ENCODE results near the gene PLA2G2C.

Gene PLA2G2C

GRCh38 chr1:20166051-20166450 lies 20.3 kb downstream of the PLA2G2C start:
- TF ChIP-seq POLR2AphosphoS5 (IDR thresholded peaks at IDR 0.05; ENCODE audit: low read depth, low read length) (no peak), FOXP2 (optimal IDR thresholded peaks at IDR 0.05; ENCODE audit: borderline replicate concordance, extremely low read depth, extremely low read length, insufficient read depth) (no peak), REST (IDR thresholded peaks at IDR 0.05; ENCODE audit: insufficient read depth in 1 of 2, low read depth in 2 of 2, low read length in 2 of 2) (no peak), TAF1 (IDR thresholded peaks at IDR 0.05; ENCODE audit: borderline replicate concordance, insufficient read depth, low read length) (no peak), SIN3A (IDR thresholded peaks at IDR 0.05; ENCODE audit: borderline replicate concordance, insufficient read depth, low read length) (no peak)

GRCh38 chr1:20165522-20165951 lies 20.8 kb downstream of the PLA2G2C start:
- no peak for TF ChIP-seq REST (IDR thresholded peaks at IDR 0.05; ENCODE audit: insufficient read depth in 1 of 2, low read depth in 2 of 2, low read length in 2 of 2)
- no peak for TF ChIP-seq TAF1 (IDR thresholded peaks at IDR 0.05; ENCODE audit: borderline replicate concordance, insufficient read depth, low read length)
- no peak for TF ChIP-seq POLR2AphosphoS5 (IDR thresholded peaks at IDR 0.05; ENCODE audit: low read depth, low read length)
- TF ChIP-seq SIN3A (IDR thresholded peaks at IDR 0.05; ENCODE audit: borderline replicate concordance, insufficient read depth, low read length) = no peak
- TF ChIP-seq FOXP2 (optimal IDR thresholded peaks at IDR 0.05; ENCODE audit: borderline replicate concordance, extremely low read depth, extremely low read length, insufficient read depth) = no peak

- TF ChIP-seq REST (IDR thresholded peaks at IDR 0.05; ENCODE audit: insufficient read depth in 1 of 2, low read depth in 2 of 2, low read length in 2 of 2) (no peak), TAF1 (IDR thresholded peaks at IDR 0.05; ENCODE audit: borderline replicate concordance, insufficient read depth, low read length) (no peak), SIN3A (IDR thresholded peaks at IDR 0.05; ENCODE audit: borderline replicate concordance, insufficient read depth, low read length) (no peak), FOXP2 (optimal IDR thresholded peaks at IDR 0.05; ENCODE audit: borderline replicate concordance, extremely low read depth, extremely low read length, insufficient read depth) (no peak), POLR2AphosphoS5 (IDR thresholded peaks at IDR 0.05; ENCODE audit: low read depth, low read length) (no peak)
Measured at GRCh38 chr1:20164694-20165202, 21.6 kb downstream of the PLA2G2C start.

- TF ChIP-seq TAF1 (IDR thresholded peaks at IDR 0.05; ENCODE audit: borderline replicate concordance, insufficient read depth, low read length) = no peak
- no peak for TF ChIP-seq SIN3A (IDR thresholded peaks at IDR 0.05; ENCODE audit: borderline replicate concordance, insufficient read depth, low read length)
- no peak for TF ChIP-seq REST (IDR thresholded peaks at IDR 0.05; ENCODE audit: insufficient read depth in 1 of 2, low read depth in 2 of 2, low read length in 2 of 2)
- no peak for TF ChIP-seq POLR2AphosphoS5 (IDR thresholded peaks at IDR 0.05; ENCODE audit: low read depth, low read length)
- no peak for TF ChIP-seq FOXP2 (optimal IDR thresholded peaks at IDR 0.05; ENCODE audit: borderline replicate concordance, extremely low read depth, extremely low read length, insufficient read depth)
Measured at GRCh38 chr1:20160034-20160433, 26.3 kb downstream of the PLA2G2C start.
